Raji (cell line): ENCODE results near the gene VENTX.

Experiments
- POLR2A ChIP-seq: IDR thresholded peaks from 2 replicates; pipeline ENCODE4 v1.6.1; 2011; ENCODE audit warnings: low read depth, low read length, control low read depth; ENCODE audit not compliant: insufficient read depth

Gene VENTX

DNA sequence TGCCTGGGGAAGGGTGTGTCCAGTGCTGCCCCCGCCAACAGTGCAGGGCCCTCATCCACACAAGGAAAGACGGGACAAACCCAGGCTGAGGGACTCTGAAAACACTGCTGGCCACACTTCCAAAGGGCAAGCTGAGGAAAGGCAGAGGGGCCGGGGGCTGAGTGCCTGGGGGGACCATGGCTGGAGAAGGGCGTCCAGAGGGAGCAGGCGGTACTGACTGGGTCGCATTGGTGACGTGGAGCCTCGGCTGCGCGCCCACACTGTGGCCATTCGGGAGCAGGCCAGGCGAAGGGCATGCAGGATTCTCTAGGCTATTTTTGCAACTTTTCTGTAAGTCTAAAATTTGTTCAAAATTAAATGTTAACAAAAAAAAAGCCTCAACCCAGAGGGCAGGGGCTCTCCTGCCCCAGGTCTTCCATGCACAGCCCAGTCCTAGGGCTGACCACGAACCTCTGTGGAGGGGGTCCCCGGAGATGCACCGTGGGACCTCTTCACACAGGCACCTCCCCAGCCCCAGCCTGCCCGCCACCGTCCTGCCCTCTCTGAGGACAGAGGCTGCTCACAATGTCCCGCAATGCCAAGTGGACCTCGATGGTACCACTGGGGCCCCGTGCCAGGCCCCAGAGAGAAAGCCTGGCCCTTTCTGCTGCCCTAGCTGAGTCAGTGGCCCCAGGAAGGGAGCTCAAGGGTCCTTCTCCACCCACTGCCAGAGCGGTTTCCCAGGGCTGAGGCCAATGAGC lies 28.6 kb downstream of the VENTX start:
- TF ChIP-seq POLR2A = no peak

DNA sequence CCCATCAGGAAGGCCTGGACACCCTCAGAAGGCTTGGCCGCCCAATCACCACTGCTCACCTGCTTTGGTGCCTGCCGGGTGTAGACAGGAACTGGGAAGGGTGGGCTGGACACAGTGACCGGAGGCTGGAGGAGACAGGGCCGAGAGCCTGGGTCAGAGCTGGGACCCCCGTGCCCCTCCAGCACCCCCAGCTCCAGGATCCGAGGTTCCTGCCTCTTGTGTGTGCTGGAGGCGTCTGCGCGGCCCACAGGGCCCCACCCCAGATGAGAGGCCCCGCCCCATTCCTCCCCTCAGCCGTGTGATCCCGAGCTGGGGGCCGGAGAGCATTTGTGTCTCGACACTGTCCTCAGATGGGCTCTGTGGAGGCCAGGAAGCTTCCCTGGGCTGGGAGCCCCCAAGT lies 29.6 kb downstream of the VENTX start:
- TF ChIP-seq POLR2A = no peak

DNA sequence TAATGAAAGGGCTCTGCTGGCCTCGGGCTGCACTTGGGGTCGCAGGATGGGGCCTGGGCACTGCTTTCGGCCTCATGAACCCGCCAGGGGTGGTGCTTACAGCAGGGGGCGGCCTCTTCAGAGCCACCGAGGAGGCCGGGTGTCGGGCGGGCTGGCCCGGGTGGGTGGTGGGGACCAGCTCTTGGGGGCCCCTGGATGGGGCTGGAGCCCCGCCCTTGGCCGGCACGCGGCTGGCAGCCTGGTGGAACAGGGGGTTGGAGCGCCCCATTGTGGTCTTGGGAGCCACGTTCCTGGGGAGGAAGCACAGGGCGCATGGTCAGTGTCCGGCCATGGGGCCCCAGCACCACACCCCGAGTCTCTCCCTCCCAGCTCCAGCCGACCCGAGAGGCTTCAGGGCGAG lies 30.2 kb downstream of the VENTX start:
- TF ChIP-seq POLR2A = no peak

DNA sequence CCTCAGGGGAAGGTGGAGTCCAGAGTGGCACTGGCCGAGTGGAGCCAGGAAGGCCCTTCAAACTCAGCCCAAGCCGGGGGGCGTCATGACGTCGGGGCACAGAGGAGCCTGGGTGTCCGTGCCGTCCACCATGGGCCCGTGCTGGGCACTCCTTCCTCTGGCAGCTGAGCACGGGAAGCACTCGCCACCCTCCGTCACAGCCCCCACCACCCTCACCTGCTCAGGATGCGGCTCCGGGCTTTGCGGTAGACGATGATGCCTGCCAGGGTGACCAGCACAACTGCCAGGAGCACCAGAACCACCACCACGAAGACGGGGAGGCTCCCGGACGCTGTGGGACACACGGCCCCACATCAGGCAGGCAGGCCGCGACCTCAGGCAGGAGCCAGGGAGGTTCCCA lies 30.9 kb downstream of the VENTX start:
- TF ChIP-seq POLR2A = no peak

DNA sequence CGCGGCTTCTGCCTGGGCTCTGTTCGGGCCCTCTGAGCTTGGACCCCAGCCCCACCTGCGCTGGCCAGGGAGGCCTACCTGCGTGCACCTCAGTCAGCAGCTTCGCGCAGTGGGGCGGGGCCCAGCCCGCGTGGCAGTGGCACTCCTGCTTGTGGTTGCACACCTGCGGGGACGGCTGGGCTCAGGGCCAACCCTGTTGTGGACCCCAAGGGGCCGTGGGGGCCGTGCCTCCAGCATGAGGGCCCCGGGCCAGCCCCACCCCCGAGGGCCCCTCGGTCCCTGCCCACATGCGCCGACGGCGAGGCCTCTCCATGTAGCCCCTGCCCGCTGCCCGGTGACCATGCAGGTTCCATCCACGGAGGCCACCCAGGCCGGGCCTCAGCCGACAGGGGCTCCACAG lies 31.7 kb downstream of the VENTX start:
- no peak for TF ChIP-seq POLR2A

DNA sequence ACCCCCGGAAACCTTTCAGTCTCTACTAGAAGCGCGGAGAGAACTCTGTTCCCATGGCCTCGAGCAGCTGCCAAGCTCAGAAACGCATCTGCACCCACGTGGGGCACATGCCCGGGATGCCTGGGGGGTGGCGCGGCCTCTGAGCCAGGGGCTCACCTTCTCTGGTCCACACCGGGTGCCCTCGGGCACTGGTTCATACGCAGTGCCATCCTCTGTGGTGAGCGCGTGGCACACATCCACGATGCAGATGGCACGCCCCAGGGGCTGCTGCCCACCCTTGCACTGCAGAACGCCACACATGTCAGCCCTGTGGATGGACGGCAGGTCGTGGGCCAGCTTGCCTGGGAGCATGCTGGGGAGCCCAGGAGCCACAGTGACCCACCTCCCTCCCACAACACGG lies 32.5 kb downstream of the VENTX start:
- no peak for TF ChIP-seq POLR2A

DNA sequence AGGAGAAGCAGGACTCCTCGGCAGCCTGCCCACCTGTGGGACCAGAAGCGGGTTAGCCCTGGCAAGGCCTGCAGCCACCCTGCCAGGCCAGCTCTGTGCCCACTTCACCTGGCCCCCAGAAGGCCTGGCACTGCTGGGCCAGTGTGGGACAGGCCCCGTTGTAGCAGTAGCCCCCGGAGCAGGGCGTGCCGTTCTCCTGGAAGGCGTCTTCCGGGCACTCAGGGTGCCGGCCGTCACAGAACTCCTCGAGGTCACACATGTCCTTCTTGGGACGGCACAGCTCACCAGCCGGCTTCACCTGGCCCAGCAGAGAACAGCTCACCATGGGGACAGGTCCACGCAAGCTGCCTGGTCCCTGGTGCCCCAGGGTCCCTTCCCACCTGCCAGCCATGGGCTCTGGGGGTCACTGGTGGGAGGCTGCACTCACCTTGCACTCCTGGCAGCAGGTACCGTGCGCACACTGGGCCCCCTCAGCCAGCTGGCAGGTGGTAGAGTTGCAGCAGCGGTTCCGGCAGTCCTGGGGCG lies 33.2 kb downstream of the VENTX start:
- TF ChIP-seq POLR2A = no peak

DNA sequence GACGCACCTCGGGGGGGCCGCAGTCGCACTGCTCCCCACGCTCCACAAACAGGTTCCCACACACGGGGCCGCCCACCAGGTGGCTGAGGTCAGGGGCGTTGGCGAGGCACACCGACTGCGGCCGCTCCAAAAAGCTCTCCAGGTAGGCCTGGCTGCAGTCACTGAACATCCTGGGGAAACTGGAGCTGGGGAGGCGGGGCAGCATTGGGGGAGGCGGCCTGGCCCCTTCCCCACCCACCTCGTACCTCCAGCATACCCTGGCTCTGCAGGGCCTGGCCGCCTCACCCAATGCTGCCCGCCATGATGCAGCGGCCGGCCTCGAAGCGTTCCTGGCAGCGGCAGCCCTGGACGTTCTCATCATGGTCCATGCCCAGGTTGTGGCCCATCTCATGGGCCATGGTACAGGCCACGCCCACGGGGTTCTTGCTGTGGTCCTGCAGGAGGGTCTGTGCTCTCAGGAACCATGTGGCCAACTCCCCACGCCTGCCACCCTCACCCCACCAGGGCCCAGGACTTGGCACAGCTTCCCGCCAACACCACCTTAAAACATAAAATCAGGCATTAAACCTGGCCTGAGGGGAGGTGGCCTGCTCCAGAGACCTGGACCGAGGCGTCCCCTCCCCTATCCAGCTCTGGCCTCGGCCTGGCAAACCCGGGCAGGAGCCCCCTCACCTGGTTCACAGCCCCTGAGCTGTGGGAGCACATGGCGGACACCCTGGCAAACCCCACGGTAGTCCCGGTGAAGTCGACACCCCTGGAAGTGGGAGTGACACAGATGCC lies 34.1 kb downstream of the VENTX start:
- no peak for TF ChIP-seq POLR2A

DNA sequence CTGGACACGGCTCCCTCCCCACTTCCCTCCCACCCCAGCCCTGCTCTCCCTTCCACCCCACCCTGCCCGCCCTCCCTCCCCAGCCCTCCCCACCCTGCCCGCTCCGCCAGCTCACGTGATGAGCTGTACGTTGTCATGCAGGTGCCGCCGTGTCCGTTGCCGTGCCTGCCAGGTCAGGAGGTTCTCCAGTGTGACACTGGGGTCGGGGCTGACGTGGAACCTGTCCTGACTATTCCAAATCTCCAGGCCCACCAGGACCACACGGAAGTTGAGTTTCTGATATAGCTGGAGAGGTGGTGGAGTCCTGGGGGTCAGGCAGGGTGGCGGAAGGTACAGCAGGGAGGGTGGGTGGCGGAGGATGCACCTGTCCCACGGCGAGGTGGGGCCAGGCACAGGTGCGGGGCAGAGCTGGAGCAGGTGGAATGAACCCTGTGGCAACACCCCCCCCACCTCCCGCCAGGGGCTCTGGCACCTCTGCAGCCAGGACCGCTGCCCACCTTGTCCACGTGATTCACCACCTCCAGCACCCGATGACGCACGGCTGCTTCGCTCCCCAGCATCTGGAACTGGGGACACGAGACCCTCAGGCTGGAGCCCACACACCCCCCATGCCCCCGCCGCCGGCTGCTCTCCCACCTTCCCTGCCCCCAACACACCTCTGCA lies 34.8 kb downstream of the VENTX start:
- no peak for TF ChIP-seq POLR2A

DNA sequence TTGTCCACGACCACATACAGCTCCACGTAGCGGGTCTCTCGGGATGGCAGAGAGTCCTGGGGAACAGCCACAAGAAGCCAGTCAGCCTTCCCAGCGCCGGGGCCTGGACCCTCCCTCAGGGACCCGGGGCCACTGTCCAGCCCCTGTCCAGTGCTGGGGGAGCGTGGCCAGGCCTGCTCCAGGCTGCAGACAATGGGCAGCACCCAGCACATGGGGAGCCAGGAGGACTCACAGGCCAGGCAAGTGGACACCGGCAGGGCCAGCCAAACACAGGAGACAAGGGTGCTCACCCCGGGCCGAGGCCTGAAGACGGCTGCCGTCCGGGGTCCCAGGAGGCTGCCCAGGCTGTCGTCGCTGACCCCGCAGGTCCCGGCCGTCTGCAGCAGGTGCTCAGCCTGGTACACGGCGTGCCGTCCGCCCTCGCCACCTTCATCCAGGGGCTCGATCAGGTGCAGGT lies 35.3 kb downstream of the VENTX start:
- TF ChIP-seq POLR2A = no peak

DNA sequence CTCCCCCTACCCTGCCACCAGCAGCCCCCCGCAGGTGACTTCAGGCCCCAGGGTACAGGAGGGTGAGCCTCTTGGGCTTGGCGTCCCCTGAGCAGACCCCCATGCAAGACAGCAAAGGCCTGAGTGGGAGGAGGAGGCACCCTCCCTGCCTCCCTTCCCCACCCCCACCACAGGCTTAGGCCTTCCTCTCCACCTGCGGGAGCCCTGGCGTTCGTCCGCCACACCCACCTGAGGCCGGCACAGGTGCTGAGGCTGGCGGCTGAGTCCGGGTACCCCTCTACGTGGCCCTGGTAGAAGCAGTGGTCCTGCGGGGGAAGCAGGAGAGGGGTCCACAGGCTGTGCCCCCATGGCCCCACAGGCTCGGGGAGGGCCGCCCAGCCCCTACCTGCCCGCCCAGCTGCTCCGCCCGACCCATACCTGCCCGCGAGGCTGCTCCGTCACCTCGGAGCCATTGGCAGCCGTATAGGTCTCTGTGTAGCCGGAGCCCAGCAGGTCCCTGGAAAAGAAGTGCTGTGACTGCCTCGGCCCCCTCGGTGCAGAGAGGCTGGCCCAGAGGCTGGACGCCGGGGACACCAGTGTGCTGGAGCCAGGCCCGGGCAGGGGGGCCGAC lies 36.0 kb downstream of the VENTX start:
- no peak for TF ChIP-seq POLR2A

DNA sequence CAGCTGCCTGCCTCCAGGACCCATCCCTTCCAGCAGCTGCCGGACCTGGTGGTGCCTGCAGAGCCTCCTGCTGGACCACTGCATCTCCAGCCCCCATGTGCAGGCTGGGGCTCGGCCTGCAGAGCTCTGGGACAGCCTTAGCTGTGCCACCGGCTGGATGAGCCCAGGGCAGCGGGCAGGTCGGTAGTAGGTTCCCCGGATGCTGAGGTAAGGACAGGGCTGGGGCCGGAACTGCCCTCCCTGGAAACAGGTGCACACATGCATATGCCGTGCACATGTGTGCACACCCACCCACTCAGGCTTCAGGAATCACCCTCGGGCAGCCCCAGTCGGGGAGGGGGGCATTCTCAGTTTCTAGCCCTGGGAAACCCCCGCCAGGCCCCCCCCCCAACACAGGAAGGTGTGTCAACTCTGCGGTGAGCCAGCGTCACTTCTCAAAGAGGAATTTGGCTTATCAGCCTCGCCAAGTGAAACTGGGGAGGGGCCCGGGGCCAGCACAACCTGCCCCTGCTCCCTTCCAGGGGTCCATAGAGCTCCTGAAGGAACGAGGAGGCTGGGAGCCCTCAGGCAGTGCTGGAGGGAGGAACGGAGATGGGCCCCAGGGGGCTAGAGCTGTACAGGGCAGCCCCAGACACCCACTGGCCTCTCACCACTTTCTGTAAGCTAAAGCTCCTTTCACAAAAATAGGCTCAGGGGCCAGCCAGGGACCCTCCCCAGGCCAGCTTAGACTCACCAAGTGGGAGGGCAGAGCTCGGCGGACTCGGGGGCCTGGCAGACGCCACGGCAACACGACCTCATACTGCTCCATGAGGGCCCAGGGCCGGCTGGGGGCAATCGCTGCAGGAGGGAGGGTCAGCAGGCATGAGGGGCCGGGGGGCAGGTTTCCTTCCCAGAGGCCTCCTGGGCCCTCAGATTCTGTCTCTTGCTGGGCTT lies 37.4 kb downstream of the VENTX start:
- TF ChIP-seq POLR2A = no peak

DNA sequence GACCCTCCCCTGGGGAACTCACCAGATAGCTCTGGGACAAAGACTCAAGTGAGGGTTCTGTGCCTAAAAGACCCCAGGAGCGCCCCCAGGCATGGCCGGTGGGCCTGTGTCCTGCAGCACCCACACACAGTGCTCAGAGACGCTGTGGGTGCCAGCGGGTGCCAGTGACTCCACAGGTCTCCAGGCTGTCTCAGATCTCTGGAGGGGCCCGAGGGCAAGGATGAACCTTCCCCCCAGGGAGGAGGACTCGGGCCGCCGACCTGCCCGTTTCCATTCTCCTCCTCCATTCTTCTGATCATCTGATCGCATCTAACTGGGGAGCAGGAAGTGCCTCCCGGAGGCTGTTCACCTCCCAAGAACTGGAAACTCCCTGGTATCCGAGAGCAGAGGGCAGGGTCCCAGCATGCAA lies 38.0 kb downstream of the VENTX start:
- TF ChIP-seq POLR2A = no peak

DNA sequence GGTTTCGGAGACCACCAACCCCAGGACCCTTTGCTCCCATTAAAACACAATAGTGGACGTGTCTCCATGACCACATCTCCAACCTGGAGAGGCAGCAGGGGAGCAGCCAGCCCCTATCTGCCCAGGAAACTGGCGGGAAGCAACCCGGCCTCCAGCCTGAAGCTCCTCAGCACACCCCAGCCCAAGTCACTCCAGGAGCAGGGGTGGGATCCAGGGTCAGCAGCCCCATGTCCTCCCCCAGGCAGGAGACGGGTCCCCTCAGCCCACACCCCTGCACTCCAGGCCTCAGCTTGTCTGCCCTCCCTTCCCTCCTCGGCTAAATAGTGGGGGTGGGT lies 38.4 kb downstream of the VENTX start:
- TF ChIP-seq POLR2A = no peak

DNA sequence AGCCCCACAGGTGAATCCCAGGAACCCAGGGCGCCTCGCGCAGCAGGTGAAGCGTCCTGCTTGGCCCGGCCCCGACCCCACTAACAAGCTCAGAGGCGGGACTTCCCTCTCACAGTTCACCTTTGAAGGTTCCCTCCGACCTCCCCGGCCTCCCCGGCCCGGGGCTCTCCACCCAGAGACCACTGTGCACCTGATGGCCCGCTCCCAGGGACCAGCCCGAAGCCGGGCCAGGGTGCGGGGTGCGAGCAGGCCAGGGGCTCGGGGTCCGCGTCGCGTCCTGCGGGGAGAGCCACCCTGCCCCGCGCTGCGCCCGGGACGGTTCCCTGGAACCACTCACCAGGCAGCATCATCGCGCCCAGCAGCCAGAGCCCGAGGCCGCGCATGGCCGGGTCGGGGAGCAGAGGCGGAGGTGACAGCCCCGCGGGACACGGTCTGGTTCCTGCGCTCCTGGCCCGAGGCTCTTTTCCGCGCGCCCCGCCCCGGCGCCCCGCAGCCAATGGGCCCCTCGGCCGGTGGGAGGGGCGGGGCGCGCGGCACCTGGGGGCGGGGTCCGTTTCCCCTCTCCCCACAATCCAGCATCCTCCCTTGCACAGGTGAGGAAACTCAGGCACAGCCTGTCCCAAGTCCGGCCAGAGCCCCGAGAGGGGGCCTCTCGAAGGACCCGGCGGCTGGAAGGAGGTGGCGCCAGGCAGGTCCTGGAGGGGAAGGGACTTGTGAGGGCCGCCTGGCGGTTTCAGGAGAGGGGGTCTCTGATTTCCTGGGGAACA lies 39.0 kb downstream of the VENTX start, which contains the start of gene ADAM8:
ADAM8 (minus strand) TSS at position 434 of the 767 bp plus-strand sequence; CDS start at position 383, 51 bp downstream.
- no peak for TF ChIP-seq POLR2A
